HG03439 (cell line): ENCODE data around the gene MST1.
"Not testable (repeated sequence)": the region's sequence is repeated elsewhere in the genome, so short reads cannot be mapped to it uniquely, and the experiment has no call there.

Experiments used
- ATAC-seq: cut with Tn5 transposase; IDR thresholded peaks from one replicate; pipeline ENCODE4 v1.9.1; 2021; ENCODE audit warnings: mild to moderate bottlenecking, moderate library complexity; ENCODE audit not compliant: unreplicated experiment

Gene MST1

GRCh38 chr3:49701388-49702077, 12.3 kb upstream of the MST1 start:
- ATAC-seq: no peak

- ATAC-seq: no peak
Observed at GRCh38 chr3:49700453-49701128, 11.3 kb upstream of the MST1 start.

GRCh38 chr3:49700014-49700413, 10.7 kb upstream of the MST1 start:
- no peak for ATAC-seq

- ATAC-seq: no peak
Observed at GRCh38 chr3:49699281-49699979, 10.2 kb upstream of the MST1 start.

- not testable (repeated sequence) for ATAC-seq
Observed at GRCh38 chr3:49695350-49696015, 6.2 kb upstream of the MST1 start.

GRCh38 chr3:49694409-49695070, 5.3 kb upstream of the MST1 start:
- ATAC-seq: not testable (repeated sequence)

- ATAC-seq: not testable (repeated sequence)
Observed at GRCh38 chr3:49691481-49691880, 2.2 kb upstream of the MST1 start.

- not testable (repeated sequence) for ATAC-seq
Observed at GRCh38 chr3:49690856-49691255, 1.6 kb upstream of the MST1 start.

GRCh38 chr3:49689908-49690624, 792 bp upstream of the MST1 start:
- not testable (repeated sequence) for ATAC-seq

GRCh38 chr3:49688338-49689045, 782 bp downstream of the MST1 start:
- ATAC-seq: peak; percentile 7

- ATAC-seq: not testable (repeated sequence)
Observed at GRCh38 chr3:49687424-49687795, 1.9 kb downstream of the MST1 start.

- ATAC-seq: not testable (repeated sequence)
Observed at GRCh38 chr3:49686769-49687423, 2.4 kb downstream of the MST1 start.

GRCh38 chr3:49686346-49686745, 2.9 kb downstream of the MST1 start:
- ATAC-seq: not testable (repeated sequence)

- ATAC-seq: not testable (repeated sequence)
Observed at GRCh38 chr3:49685846-49686245, 3.4 kb downstream of the MST1 start.

- ATAC-seq: not testable (repeated sequence)
Observed at GRCh38 chr3:49685103-49685502, 4.2 kb downstream of the MST1 start.

GRCh38 chr3:49684453-49684852, 4.8 kb downstream of the MST1 start:
- not testable (repeated sequence) for ATAC-seq

- no peak for ATAC-seq
Observed at GRCh38 chr3:49683162-49683561, 6.1 kb downstream of the MST1 start.

- no peak for ATAC-seq
Observed at GRCh38 chr3:49681543-49681942, 7.7 kb downstream of the MST1 start.

- no peak for ATAC-seq
Observed at GRCh38 chr3:49681232-49681522, 8.1 kb downstream of the MST1 start.
